HG03135 (cell line): Measurements from ENCODE around the gene C1orf185.
"Not testable (repeated sequence)": the region's sequence is repeated elsewhere in the genome, so short reads cannot be mapped to it uniquely, and the experiment has no call there.

ENCODE experiments used
- ATAC-seq: cut with Tn5 transposase; IDR thresholded peaks from one replicate; pipeline ENCODE4 v1.9.1; 2021; ENCODE audit warnings: mild to moderate bottlenecking, moderate library complexity; ENCODE audit not compliant: unreplicated experiment

The C1orf185 gene

DNA sequence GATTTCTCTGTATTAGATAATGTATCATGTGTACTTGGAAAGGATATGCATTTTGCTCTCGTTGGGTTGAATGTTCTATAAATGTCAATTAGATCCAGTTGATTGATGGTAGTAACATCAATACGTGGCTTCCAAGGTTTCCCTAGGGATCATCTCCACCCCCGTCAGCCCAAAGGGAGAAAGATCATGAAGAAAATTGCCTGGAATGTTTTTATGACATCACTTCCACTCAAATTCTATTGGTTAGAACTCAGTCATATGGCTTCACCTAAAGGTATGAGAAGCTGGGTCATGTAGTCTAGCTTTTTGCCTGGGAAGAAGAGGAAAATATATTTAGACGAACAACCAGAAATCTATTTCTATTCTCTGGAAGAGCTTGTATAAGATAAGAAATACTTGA, at the start of gene C1orf185:
TSS of gene C1orf185 (plus strand) at position 253 of the 400 bp plus-strand sequence. CDS start at position 259, 6 bp downstream.
- no peak for ATAC-seq

DNA sequence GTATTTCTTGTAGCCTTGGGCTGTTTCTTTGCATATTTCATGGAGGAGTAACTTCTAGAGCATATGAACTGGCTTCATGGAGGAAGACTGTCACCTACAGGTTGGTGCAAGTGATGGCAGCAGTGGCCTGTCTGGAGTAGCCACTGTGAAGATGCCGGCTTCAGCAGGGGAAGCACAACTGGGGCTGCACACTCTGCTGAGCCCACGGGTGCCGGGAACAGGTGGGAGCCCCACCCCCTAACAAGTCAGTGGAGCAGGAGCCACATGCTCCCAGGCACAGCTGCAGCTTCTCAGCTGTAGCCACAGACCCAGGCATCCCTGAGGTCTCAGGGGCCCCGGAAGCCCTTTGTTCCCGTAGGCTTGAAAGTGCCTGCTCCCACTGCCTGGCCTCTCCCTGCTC, 43.2 kb upstream of the C1orf185 start:
- no peak for ATAC-seq

DNA sequence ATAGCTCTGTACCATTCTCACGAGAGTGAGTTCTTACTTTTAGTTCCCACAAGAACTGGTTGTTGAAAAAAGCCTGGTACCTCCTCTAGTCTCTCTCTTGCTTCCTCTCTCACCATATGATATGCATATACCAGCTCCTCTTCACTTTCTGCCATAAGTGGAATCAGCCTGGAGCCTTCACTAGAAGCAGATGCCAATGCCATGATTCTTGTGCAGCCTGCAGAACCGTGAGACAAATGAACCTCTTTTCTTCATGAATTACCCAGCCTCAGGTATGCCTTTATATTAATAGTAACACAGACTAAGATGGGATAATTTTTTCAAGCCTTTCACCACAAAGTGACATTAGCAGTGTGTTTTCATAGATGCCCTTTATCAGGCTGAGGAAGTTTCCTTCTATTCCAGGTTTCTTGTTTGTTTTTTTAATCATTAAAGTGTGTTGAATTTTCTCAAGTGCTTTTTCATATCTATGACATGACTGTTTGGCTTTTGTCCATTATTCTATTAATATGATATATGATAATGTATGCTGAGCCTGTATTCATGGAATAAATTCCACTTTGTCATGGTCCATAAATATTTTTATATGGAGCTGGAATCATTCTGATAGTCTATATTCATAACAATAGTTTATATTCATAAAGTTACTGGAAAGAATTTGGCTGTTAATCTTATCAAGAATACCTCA, 40.7 kb upstream of the C1orf185 start:
- no peak for ATAC-seq

DNA sequence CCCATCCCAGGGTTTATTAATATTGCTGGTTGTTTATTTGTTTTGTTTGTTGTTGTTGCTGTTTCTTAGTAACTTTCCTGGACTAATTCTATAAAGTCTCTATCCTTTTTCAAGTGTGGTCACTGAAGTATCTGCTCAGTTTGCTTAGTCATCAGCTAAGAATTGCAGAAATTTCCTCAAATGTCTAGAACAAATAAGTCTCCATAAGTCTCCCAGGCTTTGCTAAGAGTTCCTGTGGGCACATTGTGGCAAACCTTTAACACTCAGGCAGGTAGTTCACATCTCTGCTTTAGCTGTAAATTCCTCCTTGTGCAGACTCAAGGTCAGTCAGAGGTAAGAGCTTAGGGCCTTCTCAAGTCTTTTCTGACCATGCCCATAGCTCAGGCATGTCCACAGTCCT, 38.9 kb upstream of the C1orf185 start:
- ATAC-seq, result no peak

DNA sequence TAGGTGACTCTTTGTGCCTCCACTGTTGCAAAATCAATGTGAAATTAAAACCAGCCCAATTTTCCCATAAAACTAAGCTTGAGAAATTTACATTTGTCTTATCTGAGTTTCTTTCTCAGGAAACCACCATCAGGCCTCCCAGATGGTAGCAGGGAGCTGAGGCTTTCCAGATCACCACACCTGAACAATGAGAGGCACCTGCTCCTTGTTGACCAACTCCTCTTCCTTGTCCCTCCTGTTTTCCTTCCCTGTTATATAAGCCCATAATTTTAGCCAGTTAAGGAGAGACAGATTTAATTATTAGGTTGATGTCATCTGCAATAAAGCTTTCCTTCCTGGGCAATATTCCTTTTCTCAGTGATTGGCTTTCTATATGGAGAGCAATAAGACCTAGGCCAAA, 32.0 kb upstream of the C1orf185 start:
- no peak for ATAC-seq

DNA sequence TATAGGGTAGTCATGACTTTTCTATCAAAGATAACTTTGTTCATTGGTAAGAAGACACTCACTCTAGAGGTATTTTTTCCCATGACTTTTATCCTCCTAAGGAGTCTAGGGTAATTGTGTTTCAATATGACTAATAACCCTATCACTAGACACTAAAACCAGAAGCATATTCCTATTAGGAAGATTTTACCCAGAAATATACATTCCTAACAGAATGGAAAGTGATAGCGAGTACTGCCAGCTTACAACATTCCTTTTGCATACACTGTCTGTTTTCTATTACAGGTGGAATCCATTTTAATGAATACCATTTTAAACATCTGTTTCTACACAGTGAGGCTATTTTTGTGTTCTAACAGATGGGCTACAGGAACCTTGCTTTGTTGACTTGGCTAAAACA, 31.4 kb upstream of the C1orf185 start:
- no peak for ATAC-seq

DNA sequence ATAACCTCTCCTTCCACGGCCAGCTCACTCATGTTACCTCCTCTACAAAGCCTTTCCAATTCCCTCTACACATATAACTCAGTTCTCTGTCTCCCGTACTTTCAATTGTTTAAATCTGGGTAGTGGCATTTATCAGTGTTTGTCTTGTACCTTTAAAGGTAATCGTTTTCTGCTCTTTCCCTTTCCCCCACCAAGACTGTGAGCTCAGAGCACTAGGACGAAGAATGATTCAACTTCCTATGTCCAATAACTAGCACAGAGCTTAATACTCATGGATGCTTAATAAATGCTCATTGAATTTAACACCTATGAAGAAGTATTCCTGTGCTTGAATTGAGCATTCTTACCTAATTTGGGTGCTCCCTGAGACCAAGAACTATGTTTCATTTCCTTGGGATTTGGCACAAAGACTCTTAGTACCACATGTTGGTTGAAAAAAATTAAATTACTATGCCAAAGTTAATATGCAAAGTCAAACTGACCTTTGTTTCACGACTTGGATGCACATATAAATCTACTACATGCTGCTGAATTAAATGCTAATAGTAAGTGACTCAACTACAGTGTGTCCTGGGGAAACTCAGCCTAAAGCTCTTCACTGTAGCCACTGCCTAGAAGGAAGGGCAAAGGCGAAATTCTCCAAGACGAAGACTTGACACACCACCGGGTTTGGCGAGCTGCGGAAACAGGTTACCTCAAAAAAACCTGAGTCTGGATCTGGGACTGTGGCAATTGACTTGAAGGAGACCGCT, 30.6 kb upstream of the C1orf185 start:
- ATAC-seq, result no peak

DNA sequence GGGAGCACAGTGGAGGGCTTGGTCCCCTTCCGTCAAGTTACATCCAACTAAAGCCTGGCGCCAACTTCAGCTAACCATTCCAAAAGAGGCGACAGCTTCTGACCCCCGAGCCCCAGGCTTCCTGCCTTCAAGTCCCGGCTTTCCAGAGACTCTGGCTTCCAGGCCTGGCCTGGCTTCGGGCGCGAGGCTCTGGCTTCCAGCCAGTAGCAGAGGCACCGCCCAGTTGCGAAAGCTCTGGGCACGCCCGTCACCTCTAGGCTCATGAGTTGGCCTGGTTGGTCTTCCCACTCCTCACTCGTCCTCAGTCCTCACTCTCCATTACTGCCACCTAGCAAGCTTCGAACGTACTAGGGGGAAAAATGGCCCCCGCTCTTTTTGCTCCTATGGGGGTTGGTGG, 30.0 kb upstream of the C1orf185 start:
- no peak for ATAC-seq

DNA sequence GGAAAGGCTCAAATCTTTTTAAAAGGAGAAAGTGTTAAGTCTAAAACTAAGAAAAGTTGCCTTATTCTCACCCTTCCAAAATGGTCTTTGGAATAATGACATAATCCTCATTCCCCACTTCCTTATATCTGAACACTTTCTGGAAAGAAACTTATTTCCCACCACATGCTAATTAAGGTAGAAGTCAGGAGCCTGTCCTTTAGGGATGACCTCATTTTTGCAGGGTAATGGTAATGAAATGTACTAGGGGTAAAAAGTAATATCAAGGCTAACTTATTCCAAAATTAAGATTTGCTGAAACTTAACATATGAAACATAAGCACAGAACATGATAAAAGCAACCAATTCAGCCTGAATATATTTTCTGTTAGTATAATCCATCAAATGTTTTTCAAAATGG, 29.4 kb upstream of the C1orf185 start:
- no peak for ATAC-seq

DNA sequence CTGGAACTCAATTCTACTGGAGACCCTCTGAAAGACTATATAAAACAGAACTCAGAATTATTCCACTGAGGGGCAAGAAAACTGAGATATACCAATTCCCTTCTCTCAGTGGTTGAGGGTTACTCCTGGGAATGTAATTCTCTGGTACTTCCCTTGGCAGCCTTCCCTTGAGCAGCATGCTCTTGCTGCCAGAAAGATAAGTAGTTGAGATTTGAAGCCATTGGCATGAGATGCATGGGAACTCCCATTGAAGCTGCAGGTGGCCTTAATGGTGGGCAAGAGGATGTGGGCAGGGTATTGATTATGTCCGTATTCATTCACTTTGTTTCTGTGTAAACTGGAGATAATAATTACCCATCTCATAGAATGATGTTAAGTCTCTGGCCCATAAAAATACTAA, 28.6 kb upstream of the C1orf185 start:
- ATAC-seq, result no peak

DNA sequence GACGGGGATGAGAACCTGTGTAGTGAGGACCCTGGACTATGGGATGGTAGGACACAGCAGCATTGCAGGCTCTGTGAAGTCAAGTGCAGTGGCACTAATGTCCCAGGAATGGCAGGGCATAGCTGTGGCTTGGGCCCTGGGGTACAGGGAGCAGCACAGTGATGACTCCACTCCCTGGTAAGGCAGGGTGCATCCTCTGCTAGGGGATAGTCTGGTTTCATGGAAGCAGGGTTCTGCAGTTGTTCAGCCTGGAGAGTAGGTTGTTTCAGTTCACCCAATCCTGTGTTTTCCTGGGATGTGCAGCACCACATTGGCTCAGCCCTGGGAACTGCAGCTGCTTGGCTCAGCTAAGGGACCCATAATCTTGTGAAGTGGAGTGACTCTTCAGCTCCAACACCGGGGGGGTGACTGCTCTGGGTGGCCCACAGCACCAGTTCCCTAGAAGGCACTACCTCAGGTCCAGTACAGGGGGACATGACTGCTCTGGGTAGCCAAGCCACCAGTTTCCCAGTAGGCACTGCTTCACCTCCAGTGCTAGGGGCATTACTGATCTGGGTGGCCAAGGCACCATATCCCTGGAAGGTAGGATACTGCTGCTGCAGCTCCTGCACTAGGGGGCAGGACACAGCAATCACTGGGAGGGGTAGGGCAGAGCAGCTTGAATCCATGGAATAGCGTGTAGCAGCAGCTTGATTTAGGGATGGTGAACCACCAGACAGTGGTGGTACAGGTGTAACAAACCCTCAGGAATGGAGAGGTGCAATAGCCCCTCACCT, 15.3 kb upstream of the C1orf185 start:
- no peak for ATAC-seq

DNA sequence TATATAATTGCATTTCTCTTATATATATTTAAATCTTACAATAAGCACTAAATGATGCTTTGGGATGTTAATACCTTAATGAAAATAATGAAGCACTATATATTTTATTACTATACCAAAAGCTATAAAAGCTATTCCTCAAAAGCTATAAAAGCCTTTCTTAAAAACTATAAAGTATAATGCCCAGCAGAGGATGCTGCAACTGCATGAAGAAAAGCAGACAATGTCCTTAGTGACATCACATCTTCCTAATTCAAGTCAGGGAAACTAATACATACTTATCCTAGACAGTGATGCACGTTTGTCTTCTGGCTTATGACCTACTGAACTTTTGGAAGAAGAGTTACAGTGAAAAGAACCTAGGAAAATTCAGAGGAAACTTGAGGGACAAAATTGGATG, 13.6 kb upstream of the C1orf185 start:
- ATAC-seq, result no peak

DNA sequence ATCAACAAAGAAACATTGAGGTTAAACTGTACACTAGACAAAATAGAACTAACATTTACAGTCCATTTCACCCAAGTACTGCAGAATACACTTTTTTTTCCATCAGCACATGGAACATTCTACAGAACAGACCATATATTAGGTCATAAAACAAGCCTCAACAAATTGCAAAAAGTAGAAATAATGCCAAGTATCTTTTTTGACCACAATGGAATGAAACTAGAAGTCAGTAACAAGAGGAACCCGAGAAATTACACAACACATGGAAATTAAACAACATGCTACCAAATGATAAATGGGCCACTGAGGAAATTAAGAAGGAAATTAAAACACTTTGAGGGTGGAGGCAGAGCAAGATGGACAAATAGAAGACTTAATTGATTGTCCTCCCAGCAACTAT, 8.4 kb upstream of the C1orf185 start:
- no peak for ATAC-seq

DNA sequence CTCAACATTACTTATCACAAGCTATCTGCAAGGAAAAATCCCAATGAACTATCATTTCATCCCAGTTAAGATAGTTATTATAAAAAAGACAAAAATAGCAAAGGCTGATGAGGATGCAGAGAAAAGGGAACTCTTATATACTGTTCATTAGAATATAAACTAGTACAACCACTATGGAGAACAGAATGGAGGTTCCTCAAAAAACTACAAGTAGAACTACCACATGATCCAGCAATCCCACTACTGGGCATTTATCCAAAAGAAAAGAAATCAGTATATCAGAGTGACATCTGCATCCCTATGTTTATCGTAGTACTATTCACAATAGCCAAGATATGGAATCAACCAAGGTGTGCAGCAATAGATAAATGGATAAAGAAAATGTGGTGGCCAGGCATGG, 4.9 kb upstream of the C1orf185 start:
- ATAC-seq, result no peak

DNA sequence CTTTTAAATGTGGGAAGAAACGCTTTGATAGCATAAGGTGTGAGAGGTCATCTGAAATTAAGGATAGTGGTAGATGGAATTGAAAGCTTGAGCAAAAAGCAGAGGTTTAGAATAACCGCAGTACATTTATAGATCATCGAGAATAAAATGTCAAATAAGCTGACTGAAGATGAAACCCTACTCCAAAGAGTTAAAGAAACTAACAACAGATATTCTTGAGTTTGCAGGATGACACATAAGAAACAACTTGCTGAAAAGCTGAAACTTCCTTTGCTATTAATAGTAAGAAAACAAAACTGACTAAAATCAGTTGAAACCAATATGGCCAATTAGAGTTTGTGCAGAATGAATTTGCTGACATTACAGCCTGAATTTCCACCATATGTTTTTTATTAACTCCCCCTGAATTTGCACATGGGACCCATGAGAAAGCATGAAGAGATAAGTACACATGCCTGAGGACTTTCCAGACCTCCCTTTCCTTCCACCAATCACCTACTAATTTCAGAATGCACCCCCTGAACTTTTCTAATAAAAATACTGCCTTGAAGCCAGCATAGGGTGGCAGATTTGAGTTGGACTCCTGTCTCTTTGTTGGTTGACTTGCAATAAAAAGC, 1.7 kb upstream of the C1orf185 start:
- ATAC-seq, result no peak

DNA sequence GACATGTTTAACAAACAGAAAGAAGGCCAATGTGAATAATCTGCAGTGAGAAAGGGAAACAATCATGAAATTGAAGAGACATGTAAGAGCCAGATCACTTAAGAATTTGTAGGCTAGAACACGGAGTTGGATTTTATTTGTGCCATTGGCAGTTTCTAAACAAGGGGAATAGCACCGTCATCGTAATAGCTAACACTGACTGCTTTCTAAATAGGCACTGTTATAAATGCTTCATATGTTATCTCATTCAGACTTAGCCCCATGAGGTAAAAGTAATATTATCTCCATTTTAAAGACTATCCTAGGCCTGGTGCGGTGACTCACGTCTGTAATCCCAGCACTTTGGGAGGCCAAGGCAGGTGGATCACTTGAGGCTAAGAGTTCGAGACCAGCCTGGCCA, 12.1 kb downstream of the C1orf185 start:
- ATAC-seq, result no peak

DNA sequence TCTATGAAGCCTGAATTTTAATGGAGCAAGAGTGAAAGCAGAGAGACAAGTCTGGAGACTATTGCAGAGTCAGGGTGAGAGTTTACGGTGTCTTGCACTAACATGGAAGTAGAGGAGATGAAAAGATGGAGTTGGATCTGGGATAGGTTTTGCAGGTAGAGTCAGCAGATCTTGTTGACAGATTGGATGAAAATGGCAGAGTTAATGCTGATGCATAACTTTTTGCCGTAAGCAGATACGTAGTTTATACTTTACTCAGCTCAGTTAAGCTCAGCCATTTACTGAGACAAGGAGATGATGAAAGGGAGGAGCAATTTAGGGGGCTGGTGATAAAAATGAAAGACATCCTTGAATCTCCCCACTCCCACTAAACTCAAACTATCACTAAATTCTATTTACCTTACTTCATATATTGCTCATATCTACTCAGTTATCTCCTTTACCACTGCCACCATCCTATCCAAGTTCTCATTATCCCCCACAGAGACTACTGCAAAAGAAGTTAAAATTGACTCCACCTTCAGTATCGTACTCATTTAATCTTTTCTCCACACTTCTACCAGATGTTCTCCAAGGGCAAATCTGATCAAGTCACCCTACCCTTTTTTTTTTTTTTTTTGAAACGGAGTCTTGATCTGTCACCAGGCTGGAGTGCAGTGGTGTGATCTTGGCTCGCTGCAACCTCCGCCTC, 13.8 kb downstream of the C1orf185 start:
- ATAC-seq, result no peak

DNA sequence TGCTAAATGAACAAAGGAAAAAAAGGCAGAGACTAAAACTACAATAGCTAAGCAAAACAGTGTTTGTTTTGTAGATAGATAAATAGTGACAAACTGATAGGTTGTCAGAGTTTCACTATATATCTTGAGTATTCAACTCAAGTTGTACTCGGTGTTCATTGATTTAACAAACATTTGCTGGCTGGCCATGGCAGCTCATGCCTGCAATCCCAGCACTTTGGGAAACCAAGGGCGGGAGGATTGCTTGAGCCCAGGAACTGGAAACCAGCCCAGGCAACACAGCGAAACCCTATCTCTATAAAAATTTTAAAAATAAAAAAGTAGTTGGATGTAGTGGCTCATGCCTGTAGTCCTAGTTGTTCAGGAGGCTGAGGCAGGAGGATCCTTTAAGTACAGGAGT, 17.3 kb downstream of the C1orf185 start:
- no peak for ATAC-seq

DNA sequence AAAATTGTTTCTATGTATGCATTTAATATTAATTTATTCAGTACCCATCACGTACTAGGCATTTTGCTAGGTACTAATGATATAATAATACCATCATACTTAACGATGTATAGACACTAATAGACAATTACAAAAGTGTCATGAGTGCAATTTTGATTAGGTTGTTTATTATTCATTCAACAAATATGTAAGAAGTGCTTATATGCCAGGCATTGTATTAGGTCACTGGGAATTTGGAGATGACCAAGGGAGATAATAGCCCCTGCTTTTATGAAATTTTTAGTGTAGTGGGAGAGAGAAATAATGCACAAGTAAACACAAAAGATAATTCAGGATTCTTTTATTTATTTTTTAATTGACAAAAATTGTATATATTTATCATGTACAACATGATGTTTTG, 18.6 kb downstream of the C1orf185 start:
- no peak for ATAC-seq

DNA sequence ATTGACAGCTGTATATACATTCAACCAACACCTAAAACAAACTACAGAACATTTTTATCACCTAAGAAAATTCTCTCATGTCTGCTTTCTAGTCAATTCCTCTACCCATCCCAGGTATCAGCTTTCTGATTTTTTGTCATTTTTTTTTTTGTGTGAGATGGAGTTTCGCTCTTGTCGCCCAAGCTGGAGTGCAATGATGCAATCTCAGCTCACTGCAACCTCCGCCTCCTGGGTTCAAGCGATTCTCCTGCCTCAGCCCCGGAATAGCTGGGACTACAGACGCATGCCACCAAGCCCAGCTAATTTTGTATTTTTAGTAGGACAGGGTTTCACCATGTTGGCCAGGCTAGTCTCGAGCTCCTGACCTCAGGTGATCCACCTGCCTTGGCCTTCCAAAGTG, 25.1 kb downstream of the C1orf185 start:
- ATAC-seq, result not testable (repeated sequence)

DNA sequence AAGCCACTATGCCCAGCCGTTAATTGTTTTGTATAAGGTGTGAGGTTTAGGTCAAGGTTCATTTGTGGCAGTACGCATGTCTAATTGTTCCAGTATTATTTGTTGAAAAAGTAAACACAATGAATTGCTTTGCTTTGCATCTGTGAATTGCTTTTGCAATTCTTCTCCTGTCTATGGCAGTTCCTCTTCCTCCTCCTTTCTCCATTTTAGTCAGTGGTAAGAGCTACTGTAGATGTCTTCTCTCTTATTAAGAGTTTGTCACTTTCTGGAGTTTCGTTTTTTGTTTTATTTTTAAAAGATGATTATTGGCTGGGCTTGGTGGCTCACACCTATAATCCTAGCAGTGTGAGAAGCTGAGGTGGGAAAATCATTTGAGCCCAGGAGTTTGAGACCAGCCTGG, 29.2 kb downstream of the C1orf185 start:
- ATAC-seq, result no peak
